Immature natural killer cell (primary cell): ENCODE measurements around the gene SPZ1. TPM values are rescaled to one million over a fixed set of nuclear protein-coding genes. Genes with fewer than 3 reads are reported as not detected.
"Not testable (repeated sequence)": the region's sequence is repeated elsewhere in the genome, so short reads cannot be mapped to it uniquely, and the experiment has no call there.

ENCODE experiments used
- DNase-seq, 3 donors: peaks; one replicate each; pipeline ENCODE4 v3.0.0; 2022; ENCODE audit warnings: mixed read lengths in 1 of 3
- H3K27ac Mint-ChIP-seq, 6 donors: one replicate each; pipeline ENCODE4 v1.8.0; 2020; ENCODE audit warnings: mixed read lengths in 6 of 6, mild to moderate bottlenecking in 5 of 6, inconsistent platforms in 4 of 6, moderate library complexity in 3 of 6
- H3K27me3 Mint-ChIP-seq, 3 donors: one replicate each; pipeline ENCODE4 v1.8.0; 2020 to 2021; ENCODE audit warnings: low read depth in 3 of 3, mild to moderate bottlenecking in 3 of 3, mixed read lengths in 3 of 3, moderate library complexity in 3 of 3, inconsistent platforms in 1 of 3
- H3K36me3 Mint-ChIP-seq, 3 donors: one replicate each; pipeline ENCODE4 v1.8.0; 2020; ENCODE audit warnings: mixed read lengths in 3 of 3, inconsistent platforms in 2 of 3, mild to moderate bottlenecking in 2 of 3
- H3K4me1 Mint-ChIP-seq, 2 donors: one replicate each; pipeline ENCODE4 v1.8.0; 2020; ENCODE audit warnings: inconsistent platforms in 2 of 2, mild to moderate bottlenecking in 2 of 2, mixed read lengths in 2 of 2, moderate library complexity in 1 of 2
- H3K4me3 Mint-ChIP-seq, 5 donors: one replicate each; pipeline ENCODE4 v1.8.0; 2020; ENCODE audit warnings: mild to moderate bottlenecking in 5 of 5, mixed read lengths in 5 of 5, inconsistent platforms in 3 of 5, moderate library complexity in 3 of 5
- H3K9me3 Mint-ChIP-seq, 6 donors: one replicate each; pipeline ENCODE4 v1.8.0; 2020; ENCODE audit warnings: mild to moderate bottlenecking in 6 of 6, mixed read lengths in 6 of 6, inconsistent platforms in 4 of 6, moderate library complexity in 3 of 6
- polyA plus RNA-seq, 3 donors: library from polyadenylated mRNA; unstranded; fragments of 300-500 nt; fragmentation: Illumina TruSeq; gene quantifications; one replicate each; pipeline ENCODE4 v1.2.3, GENCODE V29; 2021

SPZ1 gene
- polyA plus RNA-seq, 3 donors from 2014 or later: not detected

DNA sequence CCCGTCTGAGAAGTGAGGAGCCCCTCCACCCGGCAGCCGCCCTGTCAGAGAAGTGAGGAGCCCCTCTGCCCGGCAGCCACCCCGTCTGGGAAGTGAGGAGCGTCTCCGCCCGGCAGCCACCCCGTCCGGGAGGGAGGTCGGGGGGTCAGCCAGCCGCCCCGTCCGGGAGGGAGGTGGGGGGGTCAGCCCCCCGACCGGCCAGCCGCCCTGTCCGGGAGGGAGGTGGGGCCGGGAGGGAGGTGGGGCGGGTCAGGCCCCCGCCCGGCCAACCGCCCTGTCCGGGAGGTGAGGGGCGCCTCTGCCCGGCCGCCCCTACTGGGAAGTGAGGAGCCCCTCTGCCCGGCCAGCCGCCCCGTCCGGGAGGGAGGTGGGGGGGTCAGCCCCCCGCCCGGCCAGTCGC, 18.5 kb upstream of the SPZ1 start:
- not testable (repeated sequence) for H3K27me3 Mint-ChIP-seq, H3K27ac Mint-ChIP-seq, H3K9me3 Mint-ChIP-seq, DNase-seq, H3K4me3 Mint-ChIP-seq, H3K4me1 Mint-ChIP-seq, H3K36me3 Mint-ChIP-seq

DNA sequence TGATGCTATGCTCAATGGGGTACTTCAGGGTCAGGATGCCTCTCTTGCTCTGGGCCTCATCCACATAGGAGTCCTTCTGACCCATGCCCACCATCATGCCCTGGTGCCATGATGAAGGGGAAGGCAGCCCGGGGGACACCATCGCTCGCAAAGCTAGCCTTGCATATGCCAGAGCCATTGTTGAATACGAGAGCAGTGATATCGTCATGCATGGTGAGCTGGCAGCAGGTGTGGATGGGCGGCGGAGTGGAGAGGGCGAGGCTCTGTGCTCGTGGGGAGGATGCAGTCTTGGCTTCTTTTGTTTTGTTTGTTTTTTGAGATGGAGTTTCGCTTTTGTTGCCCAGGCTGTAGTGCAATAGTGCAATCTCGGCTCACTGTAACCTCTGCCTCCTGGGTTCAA, 17.2 kb upstream of the SPZ1 start:
- Mint-ChIP-seq H3K27ac (no peak overlapping the region), H3K36me3 (no peaks in the 10 kb centered on the region), H3K4me1 (no peaks in the 10 kb centered on the region), H3K9me3 (no peaks in the 10 kb centered on the region), H3K4me3 (peak overlapping the region in 1 of 5 donors; percentile 15), H3K27me3 (no peaks in the 10 kb centered on the region)
- DNase-seq: no peak

DNA sequence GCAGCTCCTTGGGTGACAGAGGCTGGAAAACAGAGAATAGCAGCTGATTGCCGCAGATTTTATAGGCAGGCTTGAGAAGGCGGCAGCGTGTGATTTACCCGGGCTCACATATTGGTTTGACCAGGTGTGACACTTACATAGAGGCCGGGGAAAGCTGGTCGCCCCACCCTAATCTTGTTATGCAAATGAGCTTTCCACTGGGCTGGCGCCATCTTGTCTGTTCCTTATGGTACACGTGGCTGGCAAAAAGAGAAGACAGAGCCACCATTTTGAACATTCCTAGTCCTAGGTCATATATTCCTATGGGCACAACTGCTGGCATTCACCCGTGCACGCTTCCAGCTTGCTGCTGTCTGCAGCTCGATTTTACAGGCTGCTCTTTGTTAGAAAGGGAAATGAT, 11.3 kb upstream of the SPZ1 start:
- H3K36me3 Mint-ChIP-seq: no peaks in the 10 kb centered on the region
- H3K9me3 Mint-ChIP-seq: no peaks in the 10 kb centered on the region
- DNase-seq: no peak
- no peaks in the 10 kb centered on the region for H3K4me1 Mint-ChIP-seq
- H3K4me3 Mint-ChIP-seq: no peak overlapping the region
- no peaks in the 10 kb centered on the region for H3K27me3 Mint-ChIP-seq
- H3K27ac Mint-ChIP-seq: no peak overlapping the region

DNA sequence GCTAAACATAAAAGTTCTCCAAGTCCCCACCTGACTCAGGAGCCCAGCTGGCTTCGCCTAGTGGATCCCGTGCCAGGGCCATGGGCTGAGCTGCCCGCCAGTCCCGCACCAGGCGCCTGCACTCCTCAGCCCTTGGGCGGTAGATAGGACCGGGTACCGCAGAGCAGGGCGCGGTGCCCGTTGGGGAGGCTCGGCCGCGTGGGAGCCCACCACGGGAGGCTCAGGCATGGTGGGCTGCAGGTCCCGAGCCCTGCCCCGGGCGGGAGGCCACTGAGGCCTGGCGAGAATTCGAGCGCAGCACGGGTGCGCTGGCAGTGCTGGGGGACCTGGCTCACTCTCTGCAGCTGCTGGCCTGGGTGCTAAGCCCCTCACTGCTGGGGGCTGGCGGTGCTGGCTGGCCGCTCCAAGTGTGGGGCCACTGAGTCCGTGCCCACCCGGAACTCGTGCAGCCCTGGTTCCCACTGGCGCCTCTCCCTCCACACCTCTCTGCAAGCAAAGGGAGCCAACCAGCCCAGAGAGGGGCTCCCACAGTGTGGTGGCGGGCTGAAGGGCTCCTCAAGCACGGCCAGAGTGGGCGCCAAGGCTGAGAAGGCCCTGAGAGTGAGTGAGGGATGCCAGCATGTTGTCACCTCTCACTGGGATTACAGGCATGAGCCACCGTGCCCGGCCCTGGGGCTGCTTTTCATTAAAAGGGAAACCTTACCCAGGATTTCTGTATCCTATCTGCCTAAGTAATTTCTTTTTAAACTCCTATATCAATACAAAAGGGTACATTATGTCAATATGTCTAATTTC, 9.7 kb upstream of the SPZ1 start:
- H3K36me3 Mint-ChIP-seq: no peaks in the 10 kb centered on the region
- H3K27me3 Mint-ChIP-seq: peaks cover 0 to 2% (median 0%) of the 10 kb centered on the region in 3 donors

DNA sequence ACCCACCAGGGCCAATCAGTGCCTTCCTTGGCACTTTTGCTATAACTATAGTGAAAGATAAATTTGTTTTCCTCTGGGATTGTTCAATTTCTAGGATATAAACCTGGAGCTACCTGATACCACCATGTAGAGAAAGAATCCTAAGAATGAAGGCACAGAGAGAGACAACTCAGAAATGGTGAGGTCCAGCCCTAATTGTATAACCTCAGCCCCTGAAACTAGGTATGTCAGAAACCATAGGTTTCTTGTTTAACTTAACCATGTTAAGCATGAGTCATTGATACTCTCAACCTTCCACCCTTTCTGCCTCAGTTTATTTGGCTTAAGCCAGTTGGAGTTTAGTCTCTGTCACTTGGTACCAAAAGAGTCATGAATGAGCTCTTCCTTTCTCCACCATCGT, 4.6 kb upstream of the SPZ1 start:
- Mint-ChIP-seq H3K27ac (no peak overlapping the region), H3K4me3 (no peak overlapping the region), H3K9me3 (peaks cover 0 to 1% (median 0%) of the 10 kb centered on the region in 6 donors), H3K27me3 (peaks cover 0 to 4% (median 3%) of the 10 kb centered on the region in 3 donors), H3K4me1 (no peaks in the 10 kb centered on the region), H3K36me3 (no peaks in the 10 kb centered on the region)
- DNase-seq: no peak

More for the DNA sequence above, 9.7 kb upstream of the SPZ1 start:
- no peak for DNase-seq
- no peak overlapping the region for H3K27ac Mint-ChIP-seq
- H3K4me1 Mint-ChIP-seq: no peaks in the 10 kb centered on the region
- no peak overlapping the region for H3K4me3 Mint-ChIP-seq
- peaks cover 0 to 1% (median 0%) of the 10 kb centered on the region in 6 donors for H3K9me3 Mint-ChIP-seq

DNA sequence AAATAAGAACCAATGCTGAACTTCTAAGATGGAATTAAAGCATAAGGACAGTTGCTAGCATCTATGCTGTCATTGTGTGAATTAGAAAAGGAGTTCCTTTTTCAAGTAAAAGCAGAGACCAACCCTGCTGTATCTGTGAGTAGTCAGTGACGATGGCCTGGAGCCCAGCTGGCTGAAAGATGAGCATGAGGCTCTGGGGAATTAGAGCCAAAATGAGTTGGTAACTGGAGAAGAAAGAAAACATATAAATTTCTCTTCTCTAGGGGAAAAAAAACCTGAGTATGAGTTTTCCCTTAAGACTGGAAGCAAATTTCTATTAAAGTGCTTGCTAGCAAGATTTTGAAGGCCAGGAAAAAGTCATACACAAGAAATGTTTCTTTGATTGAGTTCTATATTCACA, 1.6 kb upstream of the SPZ1 start:
- Mint-ChIP-seq H3K9me3 (peaks cover 0 to 1% (median 0%) of the 10 kb centered on the region in 6 donors), H3K4me3 (no peak overlapping the region), H3K36me3 (no peaks in the 10 kb centered on the region), H3K27me3 (peaks cover 4 to 15% (median 8%) of the 10 kb centered on the region in 3 donors), H3K4me1 (no peaks in the 10 kb centered on the region), H3K27ac (no peak overlapping the region)
- DNase-seq: no peak

DNA sequence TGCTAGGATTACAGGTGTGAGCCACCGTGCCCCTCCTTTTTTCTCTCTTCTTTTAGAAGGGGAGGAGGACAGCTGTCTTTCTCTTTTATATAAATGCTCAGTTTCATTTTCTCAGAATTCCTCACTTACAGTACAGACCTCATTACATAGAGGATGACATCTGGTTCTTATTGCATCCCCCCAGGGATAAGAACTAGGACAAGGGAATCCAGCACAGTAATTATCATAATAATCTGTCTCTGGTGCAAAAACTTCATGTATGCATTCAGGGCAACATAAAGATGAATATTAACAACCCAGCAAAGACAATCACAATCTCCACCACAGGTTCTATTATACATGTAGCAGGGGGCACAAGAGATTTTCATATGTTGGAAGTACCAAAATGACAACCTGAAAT, 5.1 kb downstream of the SPZ1 start:
- Mint-ChIP-seq H3K4me3 (no peak overlapping the region), H3K36me3 (no peaks in the 10 kb centered on the region), H3K27me3 (peaks cover 5 to 16% (median 6%) of the 10 kb centered on the region in 3 donors), H3K4me1 (no peaks in the 10 kb centered on the region), H3K9me3 (no peaks in the 10 kb centered on the region), H3K27ac (no peak overlapping the region)
- no peak for DNase-seq

DNA sequence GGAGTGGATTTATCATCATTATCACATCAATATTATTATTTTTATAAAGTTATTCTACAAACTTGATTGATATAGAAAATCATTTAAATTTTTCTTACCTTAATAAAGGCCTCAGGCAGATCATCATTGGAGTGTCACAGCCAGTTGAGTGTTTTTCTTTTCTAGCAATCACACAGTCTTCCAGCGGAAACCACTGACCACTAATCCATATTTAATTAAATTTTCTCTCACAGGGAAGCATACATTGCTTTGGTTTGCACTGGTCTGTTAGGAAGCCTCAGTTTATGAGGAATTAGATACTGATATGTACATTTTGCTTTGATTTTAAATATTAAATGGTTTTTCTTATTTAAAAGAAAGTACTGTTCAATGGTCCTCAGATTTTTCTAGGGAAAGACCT, 6.7 kb downstream of the SPZ1 start:
- H3K4me1 Mint-ChIP-seq: no peaks in the 10 kb centered on the region
- H3K27ac Mint-ChIP-seq: no peak overlapping the region
- H3K9me3 Mint-ChIP-seq: no peaks in the 10 kb centered on the region
- no peaks in the 10 kb centered on the region for H3K36me3 Mint-ChIP-seq
- H3K27me3 Mint-ChIP-seq: peaks cover 3 to 9% (median 4%) of the 10 kb centered on the region in 3 donors
- no peak overlapping the region for H3K4me3 Mint-ChIP-seq
- no peak for DNase-seq

DNA sequence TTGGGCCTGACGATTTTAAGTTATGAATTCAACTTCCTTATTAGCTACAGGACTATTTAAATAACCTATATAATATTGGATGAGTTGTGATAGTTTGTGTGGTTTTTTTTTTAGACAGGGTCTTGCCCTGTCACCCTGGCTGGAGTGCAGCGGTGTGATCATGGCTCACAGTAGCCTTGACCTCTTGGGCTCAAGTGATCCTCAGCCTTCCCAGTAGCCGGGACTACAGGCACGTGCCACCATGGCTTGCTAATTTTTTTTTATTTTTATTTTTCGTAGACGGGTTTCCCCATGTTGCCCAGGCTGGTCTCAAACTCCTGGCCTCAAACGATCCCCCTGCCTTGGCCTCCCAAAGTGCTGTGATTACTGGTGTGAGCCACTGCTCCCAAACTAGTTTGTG, 17.6 kb downstream of the SPZ1 start:
- H3K4me3 Mint-ChIP-seq: no peak overlapping the region
- peaks cover 0 to 8% (median 3%) of the 10 kb centered on the region in 3 donors for H3K27me3 Mint-ChIP-seq
- no peak for DNase-seq
- H3K4me1 Mint-ChIP-seq: no peaks in the 10 kb centered on the region
- H3K9me3 Mint-ChIP-seq: no peaks in the 10 kb centered on the region
- H3K36me3 Mint-ChIP-seq: no peaks in the 10 kb centered on the region
- H3K27ac Mint-ChIP-seq: no peak overlapping the region

DNA sequence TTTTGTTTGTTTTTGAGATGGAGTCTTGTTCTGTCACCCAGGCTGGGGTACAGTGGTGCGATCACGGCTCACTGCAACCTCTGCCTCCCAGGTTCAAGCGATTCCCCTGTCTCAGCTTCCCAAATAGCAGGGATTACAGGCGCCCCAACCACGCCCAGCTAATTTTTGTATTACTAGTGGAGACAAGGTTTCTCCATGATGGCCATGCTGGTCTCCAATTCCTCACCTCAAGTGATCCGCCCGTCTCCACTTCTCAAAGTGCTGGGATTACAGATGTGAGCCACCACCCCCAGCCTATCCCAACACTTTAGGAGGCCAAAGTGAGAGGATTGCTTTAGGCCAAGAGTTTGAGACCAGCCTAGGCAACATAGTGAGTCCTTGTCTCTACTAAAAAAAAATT, 19.3 kb downstream of the SPZ1 start:
- no peak overlapping the region for H3K4me3 Mint-ChIP-seq
- no peaks in the 10 kb centered on the region for H3K9me3 Mint-ChIP-seq
- H3K27ac Mint-ChIP-seq: no peak overlapping the region
- H3K27me3 Mint-ChIP-seq: peaks cover 0 to 8% (median 3%) of the 10 kb centered on the region in 3 donors
- no peaks in the 10 kb centered on the region for H3K4me1 Mint-ChIP-seq
- H3K36me3 Mint-ChIP-seq: no peaks in the 10 kb centered on the region
- no peak for DNase-seq

DNA sequence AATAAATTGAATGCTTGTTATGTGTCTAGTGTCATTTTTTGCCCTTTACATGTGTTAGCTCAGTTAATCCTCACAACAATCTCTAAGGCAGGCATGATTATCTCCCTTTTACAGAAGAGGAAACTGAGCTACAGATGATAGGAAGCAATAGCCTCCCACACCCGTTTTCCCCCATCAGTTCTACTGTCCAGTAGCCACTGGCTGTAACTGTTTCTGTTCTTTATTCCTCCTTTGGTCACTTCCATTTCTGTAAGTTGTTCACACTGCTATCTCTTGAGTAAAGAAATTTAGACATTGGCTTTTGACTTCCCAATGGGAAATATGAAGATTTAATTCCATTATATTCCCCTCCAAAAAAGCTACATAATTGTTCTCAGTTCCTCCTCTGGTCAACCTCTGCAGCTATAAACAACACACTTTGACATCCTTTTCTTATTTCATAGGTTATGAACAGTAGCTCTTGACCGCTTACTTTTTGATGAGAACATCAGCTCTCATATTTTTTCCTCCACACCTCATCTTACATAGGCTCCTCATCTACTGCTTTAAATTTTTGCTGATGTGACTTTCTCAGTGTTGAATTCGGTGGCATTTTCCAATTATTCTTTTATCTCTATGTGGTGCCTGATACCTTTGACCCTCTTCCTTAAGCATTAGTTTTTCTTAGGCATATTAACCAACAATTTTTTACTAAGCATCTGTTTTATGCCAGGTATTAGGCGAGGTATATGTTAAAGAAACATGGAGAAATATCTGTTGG, 21.4 kb downstream of the SPZ1 start:
- peaks cover 0 to 8% (median 3%) of the 10 kb centered on the region in 3 donors for H3K27me3 Mint-ChIP-seq
- H3K36me3 Mint-ChIP-seq: no peaks in the 10 kb centered on the region
- H3K27ac Mint-ChIP-seq: no peak overlapping the region
- no peak overlapping the region for H3K4me3 Mint-ChIP-seq
- no peaks in the 10 kb centered on the region for H3K9me3 Mint-ChIP-seq
- no peak for DNase-seq
- no peaks in the 10 kb centered on the region for H3K4me1 Mint-ChIP-seq

DNA sequence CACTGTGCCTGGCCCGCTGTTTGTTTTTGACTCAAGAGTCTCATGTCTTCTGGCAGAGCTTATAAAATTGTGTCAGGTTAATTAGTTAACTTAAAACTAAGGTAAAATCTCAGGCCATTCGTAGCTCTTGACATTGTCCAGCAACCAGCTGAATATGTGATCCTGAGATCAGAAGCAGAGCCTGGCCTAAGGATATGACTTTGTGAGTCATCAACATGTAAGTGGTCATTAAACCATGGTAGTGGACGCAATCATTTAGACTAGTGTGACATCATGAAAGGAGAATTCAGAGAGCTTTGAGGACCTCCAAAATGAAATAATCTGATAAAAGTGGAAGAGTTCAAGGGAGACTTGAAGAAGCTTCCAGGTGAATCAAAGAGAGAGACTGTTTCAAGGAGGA, 23.3 kb downstream of the SPZ1 start:
- Mint-ChIP-seq H3K9me3 (no peaks in the 10 kb centered on the region), H3K4me1 (no peaks in the 10 kb centered on the region), H3K36me3 (no peaks in the 10 kb centered on the region), H3K4me3 (no peak overlapping the region), H3K27me3 (peaks cover 1 to 8% (median 2%) of the 10 kb centered on the region in 3 donors), H3K27ac (no peak overlapping the region)
- DNase-seq: no peak

DNA sequence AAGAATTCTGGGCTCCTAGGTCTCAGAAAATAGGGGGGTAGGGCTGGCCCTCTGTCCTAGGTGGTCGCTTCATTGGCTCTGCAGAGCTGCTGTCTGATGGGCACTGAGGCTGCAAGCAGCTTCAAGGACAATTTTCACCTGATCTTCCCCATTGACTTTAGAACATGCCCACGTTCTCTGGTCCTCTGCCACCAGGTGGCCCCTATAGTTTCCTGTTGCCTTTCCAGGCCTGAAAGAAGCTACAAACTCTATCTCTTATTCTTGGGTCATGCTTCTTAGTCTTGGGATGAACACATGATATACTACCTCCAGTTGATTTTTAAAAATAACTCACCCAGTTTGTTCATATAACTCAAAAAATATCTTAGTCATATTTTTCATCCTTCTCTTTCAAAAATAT, 26.3 kb downstream of the SPZ1 start:
- Mint-ChIP-seq H3K27me3 (peaks cover 0 to 4% (median 1%) of the 10 kb centered on the region in 3 donors), H3K27ac (no peak overlapping the region)
- peak in 1 of 3 donors; percentile 19 for DNase-seq

DNA sequence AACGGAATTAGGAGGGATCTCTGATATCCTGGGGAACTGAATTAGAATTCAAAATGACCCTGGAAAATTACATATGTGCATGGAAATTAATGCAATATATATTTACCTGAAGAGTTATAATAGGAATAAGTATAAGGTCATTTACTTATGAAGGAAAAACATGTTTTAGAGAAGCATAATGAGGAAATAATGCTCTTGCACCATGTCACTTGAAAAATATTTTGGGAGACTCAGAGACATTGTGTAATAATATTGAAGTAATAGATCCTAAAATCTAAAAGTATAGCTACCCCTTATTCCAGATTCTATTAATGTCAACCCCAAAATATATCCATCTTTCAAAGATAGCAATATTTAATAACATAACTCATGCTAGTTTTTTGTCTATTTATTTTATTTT, 28.4 kb downstream of the SPZ1 start:
- no peaks in the 10 kb centered on the region for H3K4me1 Mint-ChIP-seq
- DNase-seq: no peak
- no peaks in the 10 kb centered on the region for H3K36me3 Mint-ChIP-seq
- H3K4me3 Mint-ChIP-seq: no peak overlapping the region
- peaks cover 0 to 2% (median 0%) of the 10 kb centered on the region in 3 donors for H3K27me3 Mint-ChIP-seq
- no peaks in the 10 kb centered on the region for H3K9me3 Mint-ChIP-seq
- H3K27ac Mint-ChIP-seq: no peak overlapping the region

More for the DNA sequence above, 26.3 kb downstream of the SPZ1 start:
- Mint-ChIP-seq H3K36me3 (no peaks in the 10 kb centered on the region), H3K4me3 (no peak overlapping the region), H3K9me3 (no peaks in the 10 kb centered on the region), H3K4me1 (no peaks in the 10 kb centered on the region)
